ENCODE data around the gene TRIM32.

DNA sequence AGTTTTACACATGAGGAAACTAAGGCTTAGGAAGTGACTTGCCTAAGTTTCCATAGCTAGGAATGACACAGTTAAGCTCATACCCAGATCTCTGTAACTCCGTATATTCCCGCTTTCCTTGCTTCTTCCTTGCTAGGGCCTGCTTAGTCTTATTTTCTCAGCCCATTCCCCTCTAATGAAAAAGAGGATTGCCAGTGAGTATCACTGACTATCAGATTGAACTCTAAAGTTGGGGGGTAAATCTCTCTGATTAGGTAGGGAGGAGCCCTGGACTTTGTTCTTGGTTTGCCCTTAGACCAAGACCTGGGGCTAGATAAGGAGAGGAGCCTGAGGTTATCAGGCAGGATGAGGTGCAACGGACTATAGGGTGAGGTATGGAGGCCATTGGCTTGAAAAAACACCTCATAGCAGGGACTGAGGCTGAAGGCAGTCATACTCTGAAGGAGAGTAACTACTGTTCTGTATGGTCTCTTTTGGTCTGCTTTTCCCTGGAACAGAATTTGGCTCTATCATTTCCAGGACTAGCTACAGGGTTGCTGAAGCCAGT lies 2.5 kb downstream of the TRIM32 start:
- TF ChIP-seq, protein P1, sequence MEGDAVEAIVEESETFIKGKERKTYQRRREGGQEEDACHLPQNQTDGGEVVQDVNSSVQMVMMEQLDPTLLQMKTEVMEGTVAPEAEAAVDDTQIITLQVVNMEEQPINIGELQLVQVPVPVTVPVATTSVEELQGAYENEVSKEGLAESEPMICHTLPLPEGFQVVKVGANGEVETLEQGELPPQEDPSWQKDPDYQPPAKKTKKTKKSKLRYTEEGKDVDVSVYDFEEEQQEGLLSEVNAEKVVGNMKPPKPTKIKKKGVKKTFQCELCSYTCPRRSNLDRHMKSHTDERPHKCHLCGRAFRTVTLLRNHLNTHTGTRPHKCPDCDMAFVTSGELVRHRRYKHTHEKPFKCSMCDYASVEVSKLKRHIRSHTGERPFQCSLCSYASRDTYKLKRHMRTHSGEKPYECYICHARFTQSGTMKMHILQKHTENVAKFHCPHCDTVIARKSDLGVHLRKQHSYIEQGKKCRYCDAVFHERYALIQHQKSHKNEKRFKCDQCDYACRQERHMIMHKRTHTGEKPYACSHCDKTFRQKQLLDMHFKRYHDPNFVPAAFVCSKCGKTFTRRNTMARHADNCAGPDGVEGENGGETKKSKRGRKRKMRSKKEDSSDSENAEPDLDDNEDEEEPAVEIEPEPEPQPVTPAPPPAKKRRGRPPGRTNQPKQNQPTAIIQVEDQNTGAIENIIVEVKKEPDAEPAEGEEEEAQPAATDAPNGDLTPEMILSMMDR (conservative IDR thresholded peaks at IDR 0.05) = no peak
- no peak for TF ChIP-seq EZH2 (IDR thresholded peaks at IDR 0.05; ENCODE audit: low read depth)

Measured in PC-9 (cell line).